Heart left ventricle (tissue), 16 donors: ENCODE results near the gene EHBP1L1. TPM values are rescaled to one million over a fixed set of nuclear protein-coding genes. Genes with fewer than 3 reads are reported as not detected.

Experiments used
- ATAC-seq, 4 donors: fragments of 200-7000 bp; cut with Tn5 transposase; one replicate each; pipeline ENCODE4 v1.9.1; 2020 to 2022; ENCODE audit warnings: moderate library complexity in 4 of 4, mild to moderate bottlenecking in 3 of 4, moderate number of reproducible peaks in 1 of 4
- DNase-seq, 5 donors: peaks; one replicate each; pipeline ENCODE4 v3.0.0-alpha.2; 2020
- H3K27ac ChIP-seq, 12 donors: fragments of 200-600 bp; sonication (generic) in 4 of 12; one replicate each; pipeline versions ENCODE4 v1.5.0 to v1.8.0; 2016 to 2022; ENCODE audit warnings: mild to moderate bottlenecking in 2 of 12
- H3K27me3 ChIP-seq, 9 donors: fragments of 200-600 bp; sonication (generic) in 2 of 9; one replicate each; pipeline versions ENCODE4 v1.5.1 to v1.8.0; 2016 to 2022; ENCODE audit warnings: mild to moderate bottlenecking in 3 of 9
- H3K36me3 ChIP-seq, 9 donors: fragments of 200-600 bp; sonication (generic) in 2 of 9; one replicate each; pipeline versions ENCODE4 v1.5.0 to v1.8.0; 2018 to 2022; ENCODE audit warnings: mild to moderate bottlenecking in 2 of 9
- H3K4me1 ChIP-seq, 12 donors: fragments of 200-600 bp; sonication (generic) in 4 of 12; one replicate each; pipeline versions ENCODE4 v1.5.0 to v1.8.0; 2016 to 2022; ENCODE audit warnings: mild to moderate bottlenecking in 3 of 12
- H3K4me3 ChIP-seq, 12 donors: fragments of 200-600 bp; sonication (generic) in 4 of 12; one replicate each; pipeline versions ENCODE4 v1.5.0 to v1.8.0; 2017 to 2022; ENCODE audit warnings: mild to moderate bottlenecking in 9 of 12, moderate library complexity in 4 of 12
- H3K9me3 ChIP-seq, 12 donors: fragments of 200-600 bp; sonication (generic) in 4 of 12; one replicate each; pipeline versions ENCODE4 v1.5.0 to v1.8.0; 2016 to 2022; ENCODE audit warnings: mild to moderate bottlenecking in 1 of 12
- POLR2A ChIP-seq, 2 donors: fragments of 450-650 bp; IDR thresholded peaks; one replicate each; pipeline ENCODE4 v1.6.1; 2017; ENCODE audit warnings: antibody characterized with exemption in 2 of 2, mild to moderate bottlenecking in 2 of 2, moderate library complexity in 2 of 2
- WGBS, 4 donors: extraction: QIAGEN DNeasy Blood & Tissue Kit in 2 of 4; methylation state at CpG; one replicate each; pipeline versions ENCODE4 v1.1.5 to v1.1.7; 2013 to 2018; 5-methylcytosine and 5-hydroxymethylcytosine counted together
- intact Hi-C, 10 donors: fragments of 100-400 bp; cut with DNase I; formaldehyde crosslinking; loops; one replicate each; pipeline versions ENCODE4 v1.11.1 to v1.14.2; 2022
- polyA plus RNA-seq, 2 donors: library from polyadenylated mRNA; stranded (reverse); fragments of 200-250 nt; gene quantifications; one replicate each; pipeline ENCODE4 v1.2.3, GENCODE V29; 2013
- total RNA-seq, 9 donors: library from RNA; depleted of rRNA in 2 of 9; stranded (reverse); fragments of >200 nt in 2 of 9; fragmentation: NEBNext Ultra II Directional in 3 of 9; extraction: Animal tissue kit (Norgen Biotek cat#: 25700) in 3 of 9; gene quantifications; one replicate each; pipeline versions ENCODE4 v1.1.0 to v1.2.4, GENCODE V29; 2016 to 2023
- TF ChIP-seq, protein P1 (sequence below), 12 donors: fragments of 200-600 bp; sonication (generic) in 4 of 12; IDR thresholded peaks; one replicate each; pipeline versions ENCODE4 v1.5.0 to v1.8.0; 2018 to 2022; ENCODE audit warnings: antibody characterized with exemption in 12 of 12, mild to moderate bottlenecking in 5 of 12
- donor health status: ischemic (EF 13 %, LVEDD 7.1; RV severe dilation, severe dysfunction).
- donor health status: healthy with polysubstance abuse.
- donor health status: DM: no; HTN: yes; CAD: no.
- donor health status: DM: no; HTN: no; CAD: no.
- donor health status: ischemic (EF 25% LVEDD 6.9; RV normal size, moderate dysfunction).
- donor health status: ischemic (EF 25% LVEDD 5.7; RV mildly dilated, moderate dysfunction).
- donor health status: healthy.
- donor health status: DM: yes; HTN: yes; CAD: no.
- donor health status: ischemic (EF 35%, LVEDD 5.7; RV mildly dilated, moderate dysfunction).
- donor health status: nonischemic (EF 11% LVEDD 7.7; RV severe dilation, severe dysfunction).
- donor health status: DM: yes; HTN: yes; CAD: no.
- donor health status: PGD.
- donor health status: ischemic (EF 29% LVEDD 5.4; RV normal size, mild dysfunction).
- donor health status: nonischemic (EF 23%, LVEDD 6.1; RV moderate dilation, normal function).

EHBP1L1 gene
- total and polyA plus RNA-seq, 11 donors: 37.4 to 144 (median 79.0) TPM

- WGBS, 4 donors: 89 to 93% (median 91%) methylated on average over 11 to 14 of the region's 14 CpGs
- TF ChIP-seq, protein P1, sequence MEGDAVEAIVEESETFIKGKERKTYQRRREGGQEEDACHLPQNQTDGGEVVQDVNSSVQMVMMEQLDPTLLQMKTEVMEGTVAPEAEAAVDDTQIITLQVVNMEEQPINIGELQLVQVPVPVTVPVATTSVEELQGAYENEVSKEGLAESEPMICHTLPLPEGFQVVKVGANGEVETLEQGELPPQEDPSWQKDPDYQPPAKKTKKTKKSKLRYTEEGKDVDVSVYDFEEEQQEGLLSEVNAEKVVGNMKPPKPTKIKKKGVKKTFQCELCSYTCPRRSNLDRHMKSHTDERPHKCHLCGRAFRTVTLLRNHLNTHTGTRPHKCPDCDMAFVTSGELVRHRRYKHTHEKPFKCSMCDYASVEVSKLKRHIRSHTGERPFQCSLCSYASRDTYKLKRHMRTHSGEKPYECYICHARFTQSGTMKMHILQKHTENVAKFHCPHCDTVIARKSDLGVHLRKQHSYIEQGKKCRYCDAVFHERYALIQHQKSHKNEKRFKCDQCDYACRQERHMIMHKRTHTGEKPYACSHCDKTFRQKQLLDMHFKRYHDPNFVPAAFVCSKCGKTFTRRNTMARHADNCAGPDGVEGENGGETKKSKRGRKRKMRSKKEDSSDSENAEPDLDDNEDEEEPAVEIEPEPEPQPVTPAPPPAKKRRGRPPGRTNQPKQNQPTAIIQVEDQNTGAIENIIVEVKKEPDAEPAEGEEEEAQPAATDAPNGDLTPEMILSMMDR (IDR thresholded peaks at IDR 0.05): no peak
- no peak for TF ChIP-seq POLR2A (IDR thresholded peaks at IDR 0.05)
- DNase-seq (no peak), ATAC-seq (no peak)
- Histone ChIP-seq H3K4me3 (no peak overlapping the region), H3K9me3 (no peaks in the 10 kb centered on the region), H3K4me1 (peaks cover 0 to 9% (median 6%) of the 10 kb centered on the region in 12 donors), H3K27ac (no peak overlapping the region), H3K36me3 (peaks cover 2 to 100% (median 94%) of the 10 kb centered on the region in 9 donors), H3K27me3 (no peaks in the 10 kb centered on the region)
- intact Hi-C loops: loop anchor here in 4 of 10 donors (10.0 kb wide), 2 partner anchors 82 to 192 kb away; no protein-coding TSS in a partner anchor
These were observed 47.3 kb downstream of the EHBP1L1 start for GRCh38 chr11:65623177-65623576.

- DNase-seq: no peak
- Histone ChIP-seq H3K36me3 (peaks cover 2 to 100% (median 94%) of the 10 kb centered on the region in 9 donors), H3K4me1 (peaks cover 0 to 9% (median 6%) of the 10 kb centered on the region in 12 donors), H3K27ac (no peak overlapping the region), H3K9me3 (no peaks in the 10 kb centered on the region), H3K4me3 (no peak overlapping the region), H3K27me3 (no peaks in the 10 kb centered on the region)
- 87 to 95% (median 92%) methylated on average over 19 to 25 of the region's 25 CpGs for WGBS, 4 donors
- ATAC-seq: no peak
- TF ChIP-seq, protein P1 (IDR thresholded peaks at IDR 0.05): no peak
- TF ChIP-seq POLR2A (IDR thresholded peaks at IDR 0.05): no peak
- intact Hi-C loops: loop anchor here in 4 of 10 donors (10.0 kb wide), 2 partner anchors 81 to 191 kb away; no protein-coding TSS in a partner anchor
These were observed 48.2 kb downstream of the EHBP1L1 start for GRCh38 chr11:65623852-65624616.

DNA sequence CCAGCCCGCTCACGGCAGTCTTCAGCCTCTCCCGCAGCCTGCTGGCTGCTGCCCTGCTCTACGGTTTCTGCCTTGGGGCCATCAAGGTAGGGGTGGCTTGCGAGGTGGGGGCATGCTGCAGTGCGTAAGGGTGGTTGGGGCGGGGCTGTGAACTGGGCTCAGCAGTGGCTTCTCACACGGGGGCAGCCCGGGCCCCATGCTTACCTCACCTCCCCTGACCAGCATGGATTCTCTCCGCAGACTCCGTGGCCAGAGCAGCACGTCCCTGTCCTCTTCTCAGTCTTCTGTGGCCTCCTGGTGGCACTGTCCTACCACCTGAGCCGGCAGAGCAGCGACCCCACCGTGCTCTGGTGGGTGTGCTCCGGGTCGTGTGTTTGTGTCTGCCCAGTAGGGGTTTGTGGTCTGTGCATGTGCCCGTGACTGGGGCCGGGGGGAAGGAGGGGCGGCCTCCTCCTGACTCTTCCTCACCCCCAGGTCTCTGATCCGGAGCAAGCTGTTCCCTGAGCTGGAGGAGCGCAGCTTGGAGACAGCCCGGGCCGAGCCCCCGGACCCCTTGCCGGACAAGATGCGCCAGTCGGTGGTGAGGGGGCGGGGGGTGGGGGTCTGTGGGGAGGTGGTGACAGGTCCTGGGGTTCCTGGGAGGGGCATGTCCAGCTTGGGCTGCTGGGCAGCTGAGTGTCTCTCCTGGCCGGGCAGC is 49.2 kb downstream of the EHBP1L1 start:
- no peak overlapping the region for H3K4me3 ChIP-seq
- no peaks in the 10 kb centered on the region for H3K9me3 ChIP-seq
- no peak overlapping the region for H3K27ac ChIP-seq
- 85 to 89% (median 86%) methylated on average over 16 to 30 of the region's 30 CpGs for WGBS, 4 donors
- DNase-seq: no peak
- peaks cover 0 to 13% (median 6%) of the 10 kb centered on the region in 12 donors for H3K4me1 ChIP-seq
- intact Hi-C loops: loop anchor here in 7 of 10 donors (5.0 to 10.0 kb wide), 6 partner anchors 77 to 372 kb away; no protein-coding TSS in a partner anchor
- H3K36me3 ChIP-seq: peaks cover 2 to 100% (median 94%) of the 10 kb centered on the region in 9 donors
- TF ChIP-seq, protein P1 (IDR thresholded peaks at IDR 0.05): no peak
- no peak for TF ChIP-seq POLR2A (IDR thresholded peaks at IDR 0.05)
- ATAC-seq: no peak
- H3K27me3 ChIP-seq: no peaks in the 10 kb centered on the region
